Fibroblast of villous mesenchyme (primary cell): ENCODE results near the gene MGAT1. TPM values are rescaled to one million over a fixed set of nuclear protein-coding genes. Genes with fewer than 3 reads are reported as not detected.

Source experiments
- DNase-seq: peaks from one replicate; pipeline ENCODE4 v3.0.0-alpha.2; 2010; ENCODE audit warnings: low read depth
- H3K4me3 ChIP-seq: 2 replicates; pipeline ENCODE4 v1.5.1; 2011; ENCODE audit warnings: low read depth, mild to moderate bottlenecking, low read length
- CTCF ChIP-seq: IDR thresholded peaks from 2 replicates; pipeline ENCODE4 v1.5.1; 2012; ENCODE audit warnings: low read depth, mild to moderate bottlenecking, low read length; ENCODE audit not compliant: insufficient read depth
- total RNA-seq: library from RNA; depleted of rRNA; stranded (reverse); fragments of >200 nt; gene quantifications from 2 replicates; pipeline ENCODE4 v1.2.3, GENCODE V29; 2012

The MGAT1 gene
- total RNA-seq, 1 donor: 104 TPM

DNA sequence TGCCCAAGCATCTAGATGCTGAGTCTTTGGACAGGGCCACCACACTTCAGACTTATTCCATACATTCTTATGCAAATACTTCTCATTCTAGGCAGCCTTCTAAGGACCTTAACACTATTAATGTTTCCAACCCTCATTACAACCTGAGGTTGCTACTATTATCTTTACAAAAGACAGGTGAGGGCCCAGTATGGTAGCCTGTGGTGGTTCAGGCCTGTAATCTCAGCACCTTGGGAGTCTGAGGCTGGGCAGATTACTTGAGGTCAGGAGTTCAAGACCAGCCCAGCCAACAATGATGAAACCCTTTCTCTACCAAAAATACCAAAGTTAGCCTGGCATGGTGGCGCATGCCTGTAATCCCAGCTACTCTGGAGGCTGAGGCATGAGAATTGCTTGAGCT lies 42.3 kb upstream of the MGAT1 start:
- no peak overlapping the region for H3K4me3 ChIP-seq
- DNase-seq: no peak
- no peak for TF ChIP-seq CTCF

DNA sequence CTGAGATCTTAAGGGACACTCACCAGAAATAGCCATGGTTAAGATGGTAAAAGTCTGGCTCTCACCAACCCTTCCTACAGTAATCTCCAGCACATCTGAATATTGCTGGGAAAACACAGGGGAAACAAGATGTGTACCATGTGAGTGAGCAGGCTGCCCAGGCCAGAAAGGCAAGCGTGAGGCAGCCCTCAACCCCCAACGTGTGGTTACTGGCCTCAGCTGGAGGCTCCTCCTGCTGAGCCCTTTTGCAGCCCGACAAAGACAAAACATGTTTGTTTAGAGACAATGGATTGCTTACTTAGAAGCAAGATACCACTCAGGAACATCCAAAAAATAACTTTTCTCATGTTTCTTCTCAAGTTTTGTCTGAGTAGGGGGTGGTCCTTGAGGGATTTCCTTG lies 41.8 kb upstream of the MGAT1 start:
- no peak for DNase-seq
- H3K4me3 ChIP-seq: no peak overlapping the region
- TF ChIP-seq CTCF: no peak

DNA sequence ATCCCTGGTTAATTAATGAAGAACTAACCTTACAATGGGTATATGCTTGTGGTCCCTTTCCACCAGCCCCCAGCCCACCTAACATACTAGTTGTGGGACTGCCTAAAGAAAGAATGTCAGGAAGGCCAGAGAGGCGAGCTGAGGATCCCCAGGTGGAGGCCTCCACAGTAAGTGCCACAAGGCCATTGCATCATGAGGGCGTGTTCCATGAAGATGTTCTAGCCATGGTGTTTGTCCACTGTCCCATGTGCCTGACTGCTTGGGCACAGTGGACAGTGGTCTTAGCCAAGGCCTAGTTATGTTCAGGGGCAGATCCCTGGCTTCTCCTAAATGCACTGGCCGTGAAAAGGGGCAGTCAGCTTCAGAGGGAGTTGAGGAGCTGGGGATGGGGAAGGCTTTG lies 37.3 kb upstream of the MGAT1 start:
- no peak overlapping the region for H3K4me3 ChIP-seq
- no peak for TF ChIP-seq CTCF
- DNase-seq: no peak

GRCh38 chr5:180839227-180839626 lies 36.6 kb upstream of the MGAT1 start:
- DNase-seq: no peak
- no peak for TF ChIP-seq CTCF
- H3K4me3 ChIP-seq: no peak overlapping the region

GRCh38 chr5:180837478-180837877 lies 34.9 kb upstream of the MGAT1 start:
- DNase-seq: no peak
- H3K4me3 ChIP-seq: no peak overlapping the region
- TF ChIP-seq CTCF: no peak

DNA sequence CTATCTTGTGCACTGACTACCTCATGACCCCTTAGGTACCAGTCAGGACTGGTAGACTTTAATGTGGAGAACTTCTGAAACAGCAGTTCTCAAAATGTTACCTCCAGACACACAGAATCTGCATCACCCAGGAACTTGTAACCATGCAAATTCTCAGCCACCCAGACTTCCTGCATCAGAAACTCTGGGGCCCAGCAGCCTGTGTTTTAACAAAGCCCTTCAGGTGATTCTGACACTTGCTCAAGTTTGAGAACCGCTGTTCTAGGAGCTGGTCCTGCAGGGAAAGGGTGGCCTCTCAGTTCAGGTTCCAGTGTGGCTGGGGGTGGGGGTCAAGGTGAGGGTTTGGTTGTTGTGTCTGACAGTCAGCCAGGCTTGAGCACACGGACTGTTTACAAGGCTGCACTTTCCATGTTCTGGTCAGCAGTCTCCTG lies 30.0 kb upstream of the MGAT1 start:
- no peak overlapping the region for H3K4me3 ChIP-seq
- TF ChIP-seq CTCF: no peak
- no peak for DNase-seq
